Erythroblast (primary cell): ENCODE results near the gene ZDHHC22.

ENCODE experiments used
- GATA1 ChIP-seq: IDR thresholded peaks from 2 replicates; pipeline ENCODE4 v1.6.1; 2011; ENCODE audit warnings: low read depth, mild to moderate bottlenecking, control low read depth, low read length, moderate library complexity
- POLR2A ChIP-seq: IDR thresholded peaks from 2 replicates; pipeline ENCODE4 v1.6.1; 2011; ENCODE audit warnings: mild to moderate bottlenecking, low read length

- TF ChIP-seq POLR2A (no peak), GATA1 (no peak)
Measured at GRCh38 chr14:77103475-77103874, 38.1 kb downstream of the ZDHHC22 start.
